Cardiac septum (tissue), 1 donor: ENCODE measurements around the gene THRSP. TPM values are rescaled to one million over a fixed set of nuclear protein-coding genes. Genes with fewer than 3 reads are reported as not detected.
"Not testable (repeated sequence)": the region's sequence is repeated elsewhere in the genome, so short reads cannot be mapped to it uniquely, and the experiment has no call there.

Experiments
- DNase-seq: peaks from one replicate; pipeline ENCODE4 v3.0.0-alpha.2; 2020; ENCODE audit warnings: low spot score
- intact Hi-C: fragments of 100-400 bp; cut with DNase I; formaldehyde crosslinking; loops from one replicate; pipeline ENCODE4 v1.14.0; 2022
- total RNA-seq: library from RNA; stranded (reverse); fragmentation: NEBNext Ultra II Directional; extraction: Animal tissue kit (Norgen Biotek cat#: 25700); gene quantifications from one replicate; pipeline ENCODE4 v1.2.1, GENCODE V29; 2021
- donor health status: DM: no; HTN: no; CAD: no.

THRSP gene
- total RNA-seq, 1 donor from 2014 or later = 2.0 TPM

- no peak for DNase-seq
- intact Hi-C loops = no loop called here
These were observed 3.1 kb upstream of the THRSP start for GRCh38 chr11:78060533-78060932.

GRCh38 chr11:78061088-78061920 is 2.4 kb upstream of the THRSP start:
- intact Hi-C loops = no loop called here
- DNase-seq = peak; percentile 78

DNA sequence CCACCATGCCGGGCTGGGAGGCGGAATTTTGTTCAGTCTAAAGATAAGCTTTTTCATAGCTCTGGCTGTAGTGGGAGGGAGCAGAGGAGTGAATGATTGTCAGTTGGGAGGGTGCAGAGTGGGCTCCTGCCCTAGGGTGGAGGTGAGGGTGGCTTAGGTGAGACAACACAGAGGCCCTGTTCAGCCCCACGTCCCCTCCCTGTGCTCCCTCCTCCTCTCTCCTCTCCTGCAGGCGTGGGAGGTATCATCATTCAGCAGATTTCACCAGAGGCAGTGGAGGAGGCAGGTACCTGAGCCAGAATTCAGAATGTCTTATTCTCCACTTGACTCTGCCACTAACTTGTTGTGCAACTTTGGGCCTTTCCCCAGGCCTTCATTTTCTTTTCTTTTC is 1.7 kb upstream of the THRSP start:
- no peak for DNase-seq

GRCh38 chr11:78062671-78063070 is 990 bp upstream of the THRSP start:
- intact Hi-C loops = no loop called here
- no peak for DNase-seq

More for the DNA sequence above, 1.7 kb upstream of the THRSP start:
- intact Hi-C loops = no loop called here

DNA sequence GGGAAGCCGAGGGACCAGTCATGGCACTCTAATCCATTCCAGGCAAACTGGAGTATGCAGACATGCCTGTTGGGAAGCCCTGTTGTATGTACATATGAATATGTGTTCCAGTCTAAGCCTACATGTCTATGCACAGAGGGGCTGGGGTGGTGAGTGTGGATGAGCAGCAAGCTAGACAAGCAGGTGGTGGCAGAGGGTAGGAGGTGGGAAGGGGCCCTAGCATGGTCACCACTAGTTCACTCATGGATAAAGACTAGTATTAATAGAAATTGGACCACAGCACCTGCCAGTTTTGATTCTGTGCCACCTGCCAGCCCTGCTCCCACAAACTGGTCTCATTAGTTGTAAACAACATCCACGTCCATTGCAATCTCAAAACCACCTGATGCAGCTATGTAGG is 1.5 kb downstream of the THRSP start:
- DNase-seq = no peak
- intact Hi-C loops = no loop called here

GRCh38 chr11:78066471-78066870 is 2.8 kb downstream of the THRSP start:
- DNase-seq = no peak
- intact Hi-C loops = no loop called here

- DNase-seq = no peak
- intact Hi-C loops = no loop called here
These were observed 4.0 kb downstream of the THRSP start for GRCh38 chr11:78067704-78068103.

GRCh38 chr11:78069465-78069864 is 5.8 kb downstream of the THRSP start:
- intact Hi-C loops = no loop called here
- DNase-seq = no peak

- intact Hi-C loops = no loop called here
- DNase-seq = no peak
These were observed 7.0 kb downstream of the THRSP start for GRCh38 chr11:78070621-78071020.

- no peak for DNase-seq
- intact Hi-C loops = no loop called here
These were observed 8.1 kb downstream of the THRSP start for GRCh38 chr11:78071717-78072116.

GRCh38 chr11:78072455-78072854 is 8.8 kb downstream of the THRSP start:
- intact Hi-C loops = no loop called here
- no peak for DNase-seq

DNA sequence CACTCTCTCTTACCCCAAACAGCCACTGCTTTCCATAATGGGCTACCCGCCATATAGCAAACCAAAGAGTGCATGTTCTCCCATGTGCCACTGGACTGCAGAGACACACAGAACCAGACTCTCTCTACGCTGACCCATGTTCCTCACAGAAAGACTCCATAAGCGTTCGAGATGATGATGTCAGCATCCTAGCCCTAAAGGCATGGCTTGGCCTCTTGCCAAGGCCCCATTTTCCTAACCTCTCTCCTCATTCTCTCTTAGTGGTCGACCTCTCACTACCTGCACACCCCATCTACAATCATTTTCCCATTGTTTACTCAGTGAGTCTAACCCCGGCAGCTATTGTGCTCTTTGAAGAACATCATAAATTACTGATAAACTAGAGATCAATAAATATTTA is 11.1 kb downstream of the THRSP start:
- intact Hi-C loops = no loop called here
- DNase-seq = no peak

- intact Hi-C loops = no loop called here
- no peak for DNase-seq
These were observed 13.2 kb downstream of the THRSP start for GRCh38 chr11:78076733-78077403.

- DNase-seq, intact Hi-C loops: not testable (repeated sequence)
These were observed 13.9 kb downstream of the THRSP start for GRCh38 chr11:78077592-78077991.

GRCh38 chr11:78078218-78079167 is 14.8 kb downstream of the THRSP start:
- no peak for DNase-seq
- intact Hi-C loops = no loop called here

GRCh38 chr11:78079232-78080083 is 15.8 kb downstream of the THRSP start, which contains the start of gene NDUFC2:
NDUFC2 (minus strand) TSS chr11:78079862; CDS start chr11:78079744, 118 bp downstream.
- intact Hi-C loops = loop anchor here (5.0 kb wide), 1 partner anchor 58 kb away; the partner anchor contains the start of gene ALG8
- DNase-seq = peak; percentile 89

- intact Hi-C loops = loop anchor here (5.0 kb wide), 1 partner anchor 57 kb away; the partner anchor contains the start of gene ALG8
- DNase-seq = no peak
These were observed 16.6 kb downstream of the THRSP start for GRCh38 chr11:78080084-78080817.
